NCI-H446 (cell line): ENCODE measurements around the gene GLB1L2.
"Not testable (repeated sequence)": the region's sequence is repeated elsewhere in the genome, so short reads cannot be mapped to it uniquely, and the experiment has no call there.

Experiments
- DNase-seq, 2 experiments: peaks; one replicate each; lab custom pipeline; 2025; lab: John Stamatoyannopoulos, UW

GLB1L2 gene

GRCh38 chr11:134328433-134328832 is 3.4 kb upstream of the GLB1L2 start:
- DNase-seq: no peak

GRCh38 chr11:134330611-134331353 is 1.0 kb upstream of the GLB1L2 start:
- no peak for DNase-seq

DNA sequence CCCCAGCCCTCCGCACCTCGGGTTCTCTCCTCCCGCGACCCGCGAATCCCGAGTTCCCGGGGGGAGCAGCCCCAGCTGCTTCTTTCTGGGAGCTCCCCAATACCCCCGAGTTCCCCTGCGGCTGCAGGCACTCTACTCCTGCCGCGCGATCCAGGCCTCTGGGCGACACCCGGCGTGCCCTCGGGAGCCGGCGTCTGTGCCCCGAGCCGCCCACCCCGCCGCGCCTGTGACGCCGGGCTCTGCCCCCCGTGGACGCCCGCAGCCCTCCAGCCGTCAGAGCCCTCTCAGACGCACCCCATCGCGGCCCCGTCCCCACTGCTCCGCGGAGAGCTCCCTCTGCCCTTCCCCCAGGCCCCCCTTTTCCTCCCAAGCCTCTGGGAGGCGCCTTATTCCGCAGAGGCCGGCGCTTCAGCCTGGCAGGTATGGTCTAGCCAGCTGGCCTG is 422 bp downstream of the GLB1L2 start:
- DNase-seq: peak in 1 of 2 experiments; percentile 50

DNA sequence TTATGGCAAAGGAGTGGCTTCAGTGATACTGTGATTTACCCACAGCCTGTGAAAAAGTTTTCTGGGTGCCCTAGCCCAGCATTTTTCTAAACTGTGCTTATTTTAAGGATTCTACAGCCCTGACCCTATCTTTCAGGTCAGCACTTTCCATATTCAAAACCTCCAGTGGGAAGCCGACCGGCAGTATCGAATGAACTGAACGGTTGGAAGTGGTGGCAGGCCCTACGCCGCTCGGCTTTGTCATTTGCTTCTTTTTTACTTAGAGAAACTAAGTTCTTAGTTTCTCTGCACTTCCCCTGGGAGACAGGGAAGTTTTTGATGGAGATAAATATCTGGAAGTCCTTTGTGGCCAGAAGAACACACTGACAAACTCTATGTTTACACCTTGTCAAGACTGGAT is 994 bp downstream of the GLB1L2 start:
- DNase-seq: no peak

DNA sequence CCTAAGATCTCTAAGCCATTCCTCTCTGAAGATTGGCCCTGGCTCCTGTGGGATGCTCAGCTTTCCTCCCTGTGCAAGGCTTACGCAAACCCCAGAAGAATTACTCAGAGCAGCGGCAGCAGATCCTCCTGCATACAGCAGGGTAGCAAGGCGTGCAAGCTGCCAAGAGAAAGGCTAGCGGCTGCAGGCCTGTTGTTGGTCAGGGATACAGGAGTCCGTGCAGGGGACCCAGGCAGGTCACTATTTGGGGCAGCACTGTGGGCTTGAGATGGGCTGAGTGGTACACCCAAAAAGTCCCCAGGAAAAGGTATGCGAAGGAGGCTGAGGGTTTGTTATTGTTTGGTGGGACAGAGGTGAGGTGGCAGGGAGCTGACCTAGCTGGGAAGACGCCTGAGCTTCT is 1.5 kb downstream of the GLB1L2 start:
- DNase-seq: no peak

DNA sequence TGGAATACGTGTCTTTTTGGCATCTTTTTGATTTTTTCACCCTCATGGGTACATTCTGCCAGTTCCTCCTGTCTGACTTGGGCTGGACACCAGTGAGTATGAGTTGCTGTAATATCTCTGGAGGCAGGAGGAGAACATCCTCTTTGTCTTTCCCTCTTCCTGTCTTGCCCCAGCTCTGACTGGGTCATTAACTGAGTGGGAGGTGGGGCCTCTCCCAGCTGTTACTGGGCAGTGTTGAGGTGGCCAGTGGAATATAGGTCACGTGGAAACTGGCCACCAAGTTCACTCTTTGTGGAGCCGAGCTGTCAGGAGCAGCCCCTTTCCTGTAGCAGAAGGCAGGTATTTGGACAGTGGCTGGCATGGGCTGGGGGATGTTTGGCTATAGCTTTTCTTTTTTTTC is 2.2 kb downstream of the GLB1L2 start:
- DNase-seq: no peak

DNA sequence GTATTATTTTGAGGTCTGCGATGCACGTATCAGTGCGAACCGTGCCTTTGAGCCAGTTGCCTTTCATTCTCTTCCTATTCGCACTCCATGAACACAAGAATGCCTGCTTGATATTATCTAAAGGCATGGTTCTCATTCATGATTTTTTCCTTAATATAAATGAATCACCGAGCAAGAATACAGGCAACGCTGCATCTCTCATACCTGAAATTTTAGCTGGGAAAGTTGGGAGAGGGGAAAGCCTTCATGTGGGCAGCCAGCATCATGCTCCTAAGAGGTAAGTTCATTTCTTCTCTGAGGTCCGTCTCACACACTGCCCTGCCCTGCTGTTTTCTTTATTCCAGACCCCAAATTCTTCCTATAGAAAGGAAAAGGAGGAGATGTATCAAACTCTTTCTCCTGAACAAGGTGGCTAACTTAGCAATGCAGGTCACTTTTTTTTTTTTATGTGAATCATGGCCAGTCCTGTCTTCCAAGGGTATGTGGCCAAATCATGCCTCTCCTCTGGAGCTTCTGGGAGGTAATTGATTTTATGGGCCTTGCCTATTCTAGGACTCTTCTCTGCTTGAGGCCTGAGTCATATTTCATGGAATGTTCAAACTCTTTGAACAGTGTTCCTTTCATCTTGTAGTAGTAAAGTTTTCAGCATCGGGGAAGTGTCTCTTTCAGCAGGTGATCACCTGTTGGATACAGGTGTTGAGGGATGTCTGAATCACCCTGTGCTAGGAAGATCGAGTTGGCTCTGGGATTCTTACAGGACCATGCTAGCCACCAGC is 3.2 kb downstream of the GLB1L2 start:
- no peak for DNase-seq

DNA sequence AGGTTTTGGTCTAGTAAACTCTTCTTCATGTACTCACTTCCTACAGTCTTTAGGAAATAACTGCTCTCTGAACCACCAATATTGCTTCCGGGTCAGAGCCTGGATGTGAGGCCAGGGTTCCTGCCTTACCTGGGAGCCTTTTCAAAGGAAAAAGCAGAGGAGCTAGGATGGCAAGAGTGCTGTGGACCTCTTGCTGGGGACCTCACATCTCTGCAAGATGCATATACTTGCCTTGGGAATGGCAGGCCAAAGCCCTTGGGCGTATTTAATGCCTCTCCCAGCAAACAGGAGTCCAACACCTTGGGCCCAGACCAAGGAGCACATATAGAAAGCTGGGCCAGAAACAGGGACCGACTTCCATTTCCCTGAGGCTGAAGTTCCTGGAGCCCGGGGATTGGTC is 5.3 kb downstream of the GLB1L2 start:
- no peak for DNase-seq

DNA sequence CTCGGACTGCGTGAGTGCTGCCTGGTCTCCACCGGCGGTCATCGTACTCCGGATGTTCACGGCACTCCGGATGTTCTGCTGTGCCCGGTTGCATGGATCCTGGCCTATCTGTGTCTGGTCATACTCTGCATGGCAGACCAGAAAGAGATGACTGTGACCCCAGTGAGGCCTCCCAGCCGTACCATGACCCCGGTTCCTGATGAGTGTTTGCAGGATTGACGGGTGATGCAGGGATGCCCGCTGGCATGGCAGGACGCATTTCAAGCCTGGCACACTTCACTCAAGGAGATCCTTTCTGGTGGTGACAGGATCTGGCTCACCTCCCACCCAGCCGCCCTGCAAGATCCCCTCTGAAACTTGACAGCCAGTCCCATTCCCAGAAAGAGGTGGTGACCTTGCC is 6.3 kb downstream of the GLB1L2 start:
- no peak for DNase-seq

DNA sequence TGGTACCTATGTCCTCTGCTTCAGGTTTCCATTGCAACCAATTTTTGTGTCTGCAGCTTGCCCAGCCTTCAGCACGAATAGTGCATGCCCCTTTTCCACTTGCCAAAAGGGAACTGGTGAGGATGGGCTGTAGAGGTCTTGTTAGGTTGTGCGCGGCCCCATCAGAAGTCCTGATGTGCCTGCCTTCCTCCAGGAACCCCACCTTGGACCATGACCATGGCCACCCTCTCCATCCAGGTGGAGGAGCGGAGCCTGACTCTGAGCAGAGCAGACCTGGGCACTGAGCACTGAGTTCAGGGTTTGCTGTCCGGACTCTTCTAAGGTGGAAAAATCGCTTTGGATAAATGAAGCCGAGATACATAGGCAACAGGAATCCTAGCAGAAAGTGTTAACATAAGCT is 6.9 kb downstream of the GLB1L2 start:
- no peak for DNase-seq

- DNase-seq: no peak
Observed at GRCh38 chr11:134339756-134340155, 8.0 kb downstream of the GLB1L2 start.

- DNase-seq: no peak
Observed at GRCh38 chr11:134340354-134340964, 8.7 kb downstream of the GLB1L2 start.

DNA sequence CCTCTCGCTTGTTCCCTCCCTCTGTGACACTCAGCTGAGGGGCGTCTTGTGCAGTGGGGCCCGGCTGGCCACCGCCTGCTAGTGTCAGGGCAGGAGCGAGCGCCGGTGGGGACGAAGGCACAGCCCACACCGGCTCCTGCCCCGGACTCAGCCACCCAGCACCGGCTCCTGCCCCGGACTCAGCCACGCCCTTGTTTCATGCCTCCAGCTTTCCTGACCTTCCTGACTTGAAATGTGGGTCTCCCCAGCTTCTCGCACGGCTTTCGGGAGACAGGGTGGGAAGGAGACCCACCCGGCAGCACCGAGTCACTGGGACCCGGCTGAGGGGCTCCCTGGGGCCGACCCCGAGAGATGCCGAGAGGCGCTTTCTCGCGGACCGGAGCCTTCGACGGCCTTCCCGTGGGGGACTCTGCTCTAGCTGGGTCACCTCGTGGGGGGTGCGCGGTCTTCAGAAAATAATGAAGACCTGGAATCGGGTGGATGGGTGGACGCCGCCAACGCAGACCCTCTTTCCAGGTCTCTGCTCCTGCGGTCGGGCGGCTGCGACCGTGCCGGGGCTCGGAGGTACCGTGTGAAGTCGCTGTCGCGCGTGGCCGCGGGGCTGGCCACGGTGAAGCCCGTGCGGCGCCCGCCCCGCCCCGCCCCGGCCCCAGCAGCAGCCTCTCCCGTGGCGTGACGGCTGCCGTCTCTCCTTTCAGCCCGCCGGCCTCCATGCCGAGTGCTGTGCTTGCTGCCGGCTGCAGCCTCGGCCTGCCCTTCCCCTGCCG is 10.2 kb downstream of the GLB1L2 start:
- no peak for DNase-seq

DNA sequence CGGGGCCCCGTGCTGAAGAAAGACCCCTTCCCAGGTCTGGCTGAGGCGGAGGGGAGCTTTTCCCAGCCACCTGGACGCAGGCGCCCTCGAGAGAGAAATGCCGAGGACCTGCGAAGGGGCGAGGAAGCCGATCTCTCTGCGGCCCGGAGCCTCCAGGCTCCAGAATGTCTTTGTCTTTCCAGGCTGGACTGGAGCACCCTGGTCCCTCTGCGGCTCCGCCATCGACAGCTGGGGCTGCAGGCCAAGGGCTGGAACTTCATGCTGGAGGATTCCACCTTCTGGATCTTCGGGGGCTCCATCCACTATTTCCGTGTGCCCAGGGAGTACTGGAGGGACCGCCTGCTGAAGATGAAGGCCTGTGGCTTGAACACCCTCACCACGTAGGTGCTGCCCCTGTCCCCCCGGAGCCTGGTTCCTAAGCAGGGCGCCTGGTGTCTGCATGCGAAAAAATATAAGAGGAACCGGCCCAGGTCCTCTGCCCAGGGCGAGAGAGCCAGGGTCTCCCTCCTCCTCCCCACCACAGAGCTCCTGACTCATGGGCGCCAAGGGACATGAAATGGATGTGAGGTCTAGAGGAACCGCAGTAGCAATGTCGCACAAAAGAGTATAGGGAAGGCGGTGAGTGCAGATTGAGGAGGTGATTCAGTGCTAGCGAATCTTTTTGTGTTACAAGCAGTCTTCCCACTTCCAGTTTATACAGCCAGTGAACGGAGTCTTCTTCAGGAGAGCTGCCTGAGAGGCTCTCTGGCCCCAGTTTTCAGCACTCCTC is 11.0 kb downstream of the GLB1L2 start:
- no peak for DNase-seq

GRCh38 chr11:134343646-134344045 is 11.9 kb downstream of the GLB1L2 start:
- no peak for DNase-seq

- not testable (repeated sequence) for DNase-seq
Observed at GRCh38 chr11:134344497-134345236, 12.9 kb downstream of the GLB1L2 start.

- DNase-seq: no peak
Observed at GRCh38 chr11:134345237-134345550, 13.4 kb downstream of the GLB1L2 start.

- DNase-seq: no peak
Observed at GRCh38 chr11:134346101-134346975, 14.6 kb downstream of the GLB1L2 start.

DNA sequence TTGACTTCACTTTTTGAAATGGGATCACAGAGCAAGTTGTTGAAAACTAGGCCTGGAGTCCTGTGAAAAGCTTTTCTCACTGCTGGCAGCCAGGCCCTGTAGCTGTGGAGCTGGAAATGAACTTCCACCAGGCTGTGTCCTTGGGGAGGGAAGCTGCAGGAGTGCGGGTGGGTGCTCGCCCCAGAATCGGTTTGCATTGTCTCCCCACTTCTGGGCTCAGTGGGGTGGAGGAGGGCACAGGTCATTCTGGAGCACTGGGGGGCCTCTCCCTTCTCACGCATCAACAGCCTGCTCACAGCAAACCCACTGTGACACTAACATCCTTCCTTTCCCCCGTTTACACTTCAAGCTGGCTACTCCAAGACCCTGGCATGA is 15.2 kb downstream of the GLB1L2 start:
- no peak for DNase-seq

DNA sequence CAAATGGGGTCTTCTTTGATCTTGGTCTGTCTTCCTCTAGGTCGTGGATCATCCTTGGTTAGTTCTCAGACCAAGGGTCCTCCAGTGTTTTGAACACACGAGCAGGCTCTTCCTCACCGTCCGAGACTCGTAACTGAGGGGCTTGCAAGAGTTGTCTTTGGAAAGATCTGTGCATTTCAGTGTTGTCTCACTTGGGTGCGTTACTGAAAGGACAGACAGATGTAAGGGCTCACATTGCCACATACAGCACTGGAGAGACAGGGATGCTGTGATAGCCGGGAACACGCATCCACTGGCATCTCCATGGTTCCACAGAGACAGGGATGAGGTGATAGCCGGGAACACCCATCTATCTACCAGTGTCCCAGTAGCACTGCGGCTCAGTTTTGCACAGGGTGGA is 15.7 kb downstream of the GLB1L2 start:
- no peak for DNase-seq
